Measurements from ENCODE around the gene PMVK.
"Not testable (repeated sequence)": the region's sequence is repeated elsewhere in the genome, so short reads cannot be mapped to it uniquely, and the experiment has no call there.

Gene PMVK

DNA sequence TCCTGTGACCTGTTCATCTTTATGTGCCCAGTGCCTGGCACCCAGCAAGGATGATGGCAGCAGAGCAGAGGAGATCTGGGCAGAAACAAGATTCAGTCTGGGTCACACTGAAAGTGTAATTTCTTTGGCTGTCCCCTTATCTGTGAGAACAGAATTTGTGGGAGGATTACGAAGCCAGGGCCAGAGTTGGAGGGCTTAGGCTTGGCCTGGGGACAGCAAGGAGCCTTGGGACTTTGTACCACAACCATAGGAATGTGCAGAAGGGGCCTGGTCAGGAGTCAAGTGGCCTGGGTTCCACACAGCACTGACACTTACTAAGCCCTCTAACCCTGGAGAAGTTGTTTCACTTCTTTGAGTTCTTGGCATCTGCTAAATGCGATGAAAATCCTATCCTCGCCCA, 12.8 kb downstream of the PMVK start:
- Histone ChIP-seq H3K27ac (ENCODE audit: low read depth in 2 of 2, low read length in 2 of 2) (no peak overlapping the region), H3K27me3 (ENCODE audit: control insufficient read depth in 2 of 2, insufficient read depth in 2 of 2, low read length in 2 of 2) (no peaks in the 10 kb centered on the region), H3K4me3 (ENCODE audit: low read length in 2 of 2) (no peak overlapping the region), H3K9me3 (ENCODE audit: control insufficient read depth in 2 of 2, low read length in 2 of 2) (no peaks in the 10 kb centered on the region), H3K9ac (ENCODE audit: low read depth in 1 of 2, low read length in 2 of 2) (no peak overlapping the region), H3K36me3 (ENCODE audit: control insufficient read depth in 2 of 2, insufficient read depth in 2 of 2, low read length in 2 of 2) (peaks cover 28 to 40% of the 10 kb centered on the region in 2 donors), H3K4me1 (ENCODE audit: control insufficient read depth in 2 of 2, insufficient read depth in 2 of 2, low read length in 2 of 2) (no peaks in the 10 kb centered on the region)

DNA sequence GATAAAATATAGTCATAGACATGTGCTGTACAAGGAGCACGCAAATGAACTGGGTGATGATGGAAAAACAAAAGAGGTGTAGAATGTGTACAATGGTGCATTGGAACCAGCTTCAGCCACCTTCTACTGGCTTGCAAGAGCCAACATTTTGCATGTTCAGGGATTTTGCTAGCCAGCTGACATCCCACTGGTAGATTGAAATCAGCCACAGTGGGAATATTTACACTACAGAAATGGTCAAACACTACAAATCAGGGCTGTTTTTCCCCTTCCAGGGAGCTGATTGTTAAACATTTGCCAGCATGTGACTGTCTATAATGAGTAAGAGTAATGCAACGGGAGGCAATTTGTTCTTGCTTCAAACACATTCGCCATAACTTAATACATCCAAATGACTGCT, 23.2 kb downstream of the PMVK start:
- H3K27me3 ChIP-seq (ENCODE audit: control insufficient read depth in 2 of 2, insufficient read depth in 2 of 2, low read length in 2 of 2) = no peaks in the 10 kb centered on the region
- no peaks in the 10 kb centered on the region for H3K4me1 ChIP-seq (ENCODE audit: control insufficient read depth in 2 of 2, insufficient read depth in 2 of 2, low read length in 2 of 2)
- H3K9me3 ChIP-seq (ENCODE audit: control insufficient read depth in 2 of 2, low read length in 2 of 2) = no peaks in the 10 kb centered on the region
- no peak overlapping the region for H3K27ac ChIP-seq (ENCODE audit: low read depth in 2 of 2, low read length in 2 of 2)
- no peak overlapping the region for H3K4me3 ChIP-seq (ENCODE audit: low read length in 2 of 2)
- H3K36me3 ChIP-seq (ENCODE audit: control insufficient read depth in 2 of 2, insufficient read depth in 2 of 2, low read length in 2 of 2) = no peaks in the 10 kb centered on the region
- H3K9ac ChIP-seq (ENCODE audit: low read depth in 1 of 2, low read length in 2 of 2) = no peak overlapping the region

DNA sequence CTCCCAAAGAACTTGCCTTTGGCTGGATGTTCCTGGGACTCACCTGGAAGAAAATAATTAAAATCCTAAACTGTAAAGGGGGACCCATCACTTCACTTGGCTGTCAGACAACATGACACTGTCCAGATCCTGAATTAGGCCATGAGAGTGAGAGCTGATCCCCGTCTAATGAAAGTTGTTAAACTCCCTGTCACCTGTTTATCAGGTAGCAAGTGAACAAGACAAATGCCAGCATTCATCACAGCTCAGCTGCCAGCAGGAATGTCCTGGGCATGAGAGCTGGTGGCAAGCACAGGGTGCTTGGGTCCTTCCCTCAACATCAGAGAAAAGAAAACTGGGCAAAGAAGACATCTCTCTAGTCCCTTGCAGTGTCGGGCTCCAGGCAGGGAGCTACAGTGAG, 23.8 kb downstream of the PMVK start:
- H3K4me1 ChIP-seq (ENCODE audit: control insufficient read depth in 2 of 2, insufficient read depth in 2 of 2, low read length in 2 of 2) = no peaks in the 10 kb centered on the region
- no peak overlapping the region for H3K4me3 ChIP-seq (ENCODE audit: low read length in 2 of 2)
- H3K27ac ChIP-seq (ENCODE audit: low read depth in 2 of 2, low read length in 2 of 2) = no peak overlapping the region
- no peaks in the 10 kb centered on the region for H3K36me3 ChIP-seq (ENCODE audit: control insufficient read depth in 2 of 2, insufficient read depth in 2 of 2, low read length in 2 of 2)
- H3K9me3 ChIP-seq (ENCODE audit: control insufficient read depth in 2 of 2, low read length in 2 of 2) = no peaks in the 10 kb centered on the region
- H3K9ac ChIP-seq (ENCODE audit: low read depth in 1 of 2, low read length in 2 of 2) = no peak overlapping the region
- no peaks in the 10 kb centered on the region for H3K27me3 ChIP-seq (ENCODE audit: control insufficient read depth in 2 of 2, insufficient read depth in 2 of 2, low read length in 2 of 2)

DNA sequence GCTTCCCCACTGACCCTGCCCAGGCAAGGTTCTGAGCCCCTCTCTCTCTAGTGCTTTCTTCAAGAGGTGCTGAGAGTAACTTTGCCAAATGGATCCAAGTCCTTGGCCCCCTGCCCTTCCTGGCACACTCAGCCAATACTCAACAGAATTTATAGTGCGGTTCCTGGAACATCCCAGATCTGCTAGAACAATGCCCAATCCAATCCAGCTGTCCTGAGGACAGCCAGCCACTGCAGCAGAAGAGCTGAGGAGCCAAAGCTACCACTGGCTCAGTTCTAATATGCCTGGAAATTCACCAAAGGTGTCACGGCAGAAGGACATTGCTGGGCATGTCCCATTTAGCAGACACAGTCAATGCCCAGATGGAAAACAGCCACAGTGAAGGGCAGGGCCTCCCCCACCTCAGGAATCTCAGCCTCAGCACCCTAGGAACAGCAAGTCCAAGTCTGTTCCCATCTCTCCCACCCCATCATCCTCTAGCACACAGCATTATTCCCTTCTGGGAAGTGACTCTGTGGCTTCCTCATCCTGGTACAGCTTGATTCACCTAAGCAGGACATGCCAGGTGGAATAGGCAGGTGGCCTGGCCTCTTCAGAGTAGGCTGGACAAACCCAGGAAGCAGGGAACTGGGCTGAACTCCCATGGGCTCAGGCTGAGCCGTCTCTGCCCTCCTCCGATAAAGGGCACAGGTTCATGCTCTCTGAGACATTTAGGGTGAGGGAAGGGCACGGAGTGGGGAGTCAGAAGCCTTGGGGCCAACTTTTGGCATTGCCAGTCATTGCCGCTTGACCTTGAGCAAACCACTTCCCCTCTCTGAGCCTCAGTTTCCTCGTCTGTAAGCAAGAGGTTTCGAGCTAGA, 24.6 kb downstream of the PMVK start:
- Histone ChIP-seq H3K27ac (ENCODE audit: low read depth in 2 of 2, low read length in 2 of 2) (no peak overlapping the region), H3K4me1 (ENCODE audit: control insufficient read depth in 2 of 2, insufficient read depth in 2 of 2, low read length in 2 of 2) (no peaks in the 10 kb centered on the region)

DNA sequence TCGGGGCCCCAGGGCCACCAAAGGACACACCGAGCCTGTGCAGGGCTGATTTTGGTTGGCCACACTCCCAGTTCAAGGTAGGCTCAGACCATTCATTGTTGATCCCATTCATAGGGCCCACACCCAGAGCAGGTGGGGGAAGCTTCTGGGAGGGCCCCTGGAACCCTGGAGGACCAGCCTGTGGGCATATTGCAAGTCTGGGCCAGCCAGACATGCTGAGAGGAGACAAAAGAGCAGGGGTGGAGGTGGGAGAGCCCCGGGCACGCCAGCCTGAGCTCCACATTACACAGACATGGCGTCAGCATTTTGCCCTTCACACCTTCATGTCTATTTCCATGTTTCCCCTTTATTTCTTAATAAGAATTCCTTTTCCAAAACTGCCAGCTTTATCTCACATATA, 25.7 kb downstream of the PMVK start:
- Histone ChIP-seq H3K27me3 (ENCODE audit: control insufficient read depth in 2 of 2, insufficient read depth in 2 of 2, low read length in 2 of 2) (no peaks in the 10 kb centered on the region), H3K4me1 (ENCODE audit: control insufficient read depth in 2 of 2, insufficient read depth in 2 of 2, low read length in 2 of 2) (no peaks in the 10 kb centered on the region), H3K9me3 (ENCODE audit: control insufficient read depth in 2 of 2, low read length in 2 of 2) (no peaks in the 10 kb centered on the region), H3K4me3 (ENCODE audit: low read length in 2 of 2) (no peak overlapping the region), H3K9ac (ENCODE audit: low read depth in 1 of 2, low read length in 2 of 2) (no peak overlapping the region), H3K36me3 (ENCODE audit: control insufficient read depth in 2 of 2, insufficient read depth in 2 of 2, low read length in 2 of 2) (no peaks in the 10 kb centered on the region), H3K27ac (ENCODE audit: low read depth in 2 of 2, low read length in 2 of 2) (no peak overlapping the region)

More for the DNA sequence above, 24.6 kb downstream of the PMVK start:
- Histone ChIP-seq H3K36me3 (ENCODE audit: control insufficient read depth in 2 of 2, insufficient read depth in 2 of 2, low read length in 2 of 2) (no peaks in the 10 kb centered on the region), H3K4me3 (ENCODE audit: low read length in 2 of 2) (no peak overlapping the region), H3K27me3 (ENCODE audit: control insufficient read depth in 2 of 2, insufficient read depth in 2 of 2, low read length in 2 of 2) (no peaks in the 10 kb centered on the region), H3K9me3 (ENCODE audit: control insufficient read depth in 2 of 2, low read length in 2 of 2) (no peaks in the 10 kb centered on the region), H3K9ac (ENCODE audit: low read depth in 1 of 2, low read length in 2 of 2) (no peak overlapping the region)

DNA sequence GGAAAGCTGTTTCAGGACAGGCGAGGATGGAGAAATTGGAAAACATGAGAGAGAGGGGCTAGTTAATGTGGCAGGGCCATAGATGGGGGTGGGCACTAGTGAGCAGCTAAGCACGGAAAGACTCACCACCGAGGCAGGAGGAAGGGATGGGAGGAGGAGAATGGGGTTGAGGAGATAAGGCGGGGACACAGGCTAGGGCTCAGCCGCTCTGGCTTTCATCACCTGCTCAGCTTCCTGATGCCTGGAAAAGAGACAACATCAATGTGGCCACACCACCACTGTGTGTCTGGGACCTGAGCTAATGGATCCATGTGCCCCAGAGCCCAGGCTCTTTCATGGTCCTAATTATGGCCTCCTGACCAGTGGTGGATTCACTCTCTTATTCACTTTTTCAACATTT, 27.6 kb downstream of the PMVK start:
- Histone ChIP-seq H3K36me3 (ENCODE audit: control insufficient read depth in 2 of 2, insufficient read depth in 2 of 2, low read length in 2 of 2) (no peaks in the 10 kb centered on the region), H3K4me3 (ENCODE audit: low read length in 2 of 2) (no peak overlapping the region), H3K27me3 (ENCODE audit: control insufficient read depth in 2 of 2, insufficient read depth in 2 of 2, low read length in 2 of 2) (no peaks in the 10 kb centered on the region), H3K27ac (ENCODE audit: low read depth in 2 of 2, low read length in 2 of 2) (no peak overlapping the region), H3K4me1 (ENCODE audit: control insufficient read depth in 2 of 2, insufficient read depth in 2 of 2, low read length in 2 of 2) (no peaks in the 10 kb centered on the region), H3K9ac (ENCODE audit: low read depth in 1 of 2, low read length in 2 of 2) (no peak overlapping the region), H3K9me3 (ENCODE audit: control insufficient read depth in 2 of 2, low read length in 2 of 2) (no peaks in the 10 kb centered on the region)

DNA sequence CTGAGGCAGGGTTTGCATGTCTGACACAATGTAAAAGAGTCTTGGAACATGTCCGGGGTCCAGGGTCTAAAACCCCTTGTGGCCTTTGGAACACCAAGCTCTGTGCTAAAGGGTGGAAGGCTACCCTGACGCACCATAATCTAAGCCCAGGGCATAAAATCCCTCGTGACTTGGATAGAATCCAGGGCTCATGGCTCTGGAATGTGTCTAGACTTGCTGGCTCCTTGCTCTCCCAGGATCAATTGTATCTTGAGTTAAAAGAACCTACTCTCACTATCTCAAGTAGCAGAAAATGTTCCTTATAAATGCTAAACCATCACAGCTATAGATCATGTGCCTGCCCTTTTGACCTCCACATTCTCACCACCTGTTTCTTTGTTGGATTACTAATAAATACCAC, 28.4 kb downstream of the PMVK start:
- H3K4me1 ChIP-seq (ENCODE audit: control insufficient read depth in 2 of 2, insufficient read depth in 2 of 2, low read length in 2 of 2); H3K9me3 ChIP-seq (ENCODE audit: control insufficient read depth in 2 of 2, low read length in 2 of 2); H3K9ac ChIP-seq (ENCODE audit: low read depth in 1 of 2, low read length in 2 of 2); H3K36me3 ChIP-seq (ENCODE audit: control insufficient read depth in 2 of 2, insufficient read depth in 2 of 2, low read length in 2 of 2); H3K4me3 ChIP-seq (ENCODE audit: low read length in 2 of 2); H3K27me3 ChIP-seq (ENCODE audit: control insufficient read depth in 2 of 2, insufficient read depth in 2 of 2, low read length in 2 of 2); H3K27ac ChIP-seq (ENCODE audit: low read depth in 2 of 2, low read length in 2 of 2): not testable (repeated sequence)

DNA sequence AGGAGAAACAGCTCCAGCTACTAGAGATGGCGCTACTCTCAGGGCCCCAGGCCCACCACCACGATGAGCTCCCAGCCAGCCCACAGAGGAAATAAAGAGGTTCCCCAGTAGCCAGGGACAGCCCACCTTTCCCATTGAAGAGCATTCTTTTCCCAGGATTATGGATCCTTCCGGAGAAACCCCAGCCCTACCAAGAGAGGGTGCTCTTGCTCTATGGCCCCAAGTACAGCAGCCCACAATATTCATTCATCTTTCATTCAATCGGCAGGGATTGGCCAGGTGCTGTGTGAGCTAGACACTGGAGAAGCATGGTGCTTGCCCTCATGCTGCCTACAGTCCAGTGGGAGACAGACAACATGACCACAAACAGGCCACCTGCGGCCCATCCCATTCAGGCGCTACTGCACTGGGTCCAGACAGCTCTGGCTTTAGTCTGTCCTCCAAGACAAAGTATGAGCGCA, 29.9 kb downstream of the PMVK start:
- Histone ChIP-seq H3K27me3 (ENCODE audit: control insufficient read depth in 2 of 2, insufficient read depth in 2 of 2, low read length in 2 of 2) (no peaks in the 10 kb centered on the region), H3K9me3 (ENCODE audit: control insufficient read depth in 2 of 2, low read length in 2 of 2) (no peaks in the 10 kb centered on the region), H3K9ac (ENCODE audit: low read depth in 1 of 2, low read length in 2 of 2) (no peak overlapping the region), H3K4me1 (ENCODE audit: control insufficient read depth in 2 of 2, insufficient read depth in 2 of 2, low read length in 2 of 2) (no peaks in the 10 kb centered on the region), H3K36me3 (ENCODE audit: control insufficient read depth in 2 of 2, insufficient read depth in 2 of 2, low read length in 2 of 2) (no peaks in the 10 kb centered on the region), H3K4me3 (ENCODE audit: low read length in 2 of 2) (no peak overlapping the region), H3K27ac (ENCODE audit: low read depth in 2 of 2, low read length in 2 of 2) (no peak overlapping the region)

DNA sequence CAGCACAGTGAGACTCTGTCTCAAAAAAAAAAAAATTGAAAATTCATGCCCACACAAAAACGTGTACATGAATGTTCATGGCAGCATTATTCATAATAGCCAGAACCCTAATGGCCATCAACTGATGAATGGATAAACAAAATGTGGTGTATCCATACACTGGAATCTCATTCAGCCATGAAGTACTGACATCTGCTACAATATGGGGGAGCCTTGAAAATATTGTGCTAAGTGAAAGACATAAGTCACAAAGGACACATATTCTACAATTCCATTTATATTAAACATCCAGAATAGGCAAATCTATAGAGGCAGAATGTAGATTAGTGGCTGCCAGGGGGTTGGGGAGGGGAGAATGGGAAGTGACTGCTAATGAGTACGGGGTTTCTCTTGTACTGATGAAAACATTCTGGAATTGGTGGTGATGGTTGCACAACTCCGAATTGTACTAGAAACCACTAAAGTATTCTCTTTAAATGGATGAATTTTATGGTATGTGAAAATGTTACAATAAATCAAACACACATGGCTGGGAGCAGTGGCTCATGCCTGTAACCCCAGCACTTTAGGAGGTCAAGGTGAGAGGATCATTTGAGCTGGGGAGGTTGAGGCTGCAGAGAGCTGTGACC, 33.5 kb downstream of the PMVK start:
- H3K27ac ChIP-seq (ENCODE audit: low read depth in 2 of 2, low read length in 2 of 2) = no peak overlapping the region
- no peaks in the 10 kb centered on the region for H3K4me1 ChIP-seq (ENCODE audit: control insufficient read depth in 2 of 2, insufficient read depth in 2 of 2, low read length in 2 of 2)
- H3K9ac ChIP-seq (ENCODE audit: low read depth in 1 of 2, low read length in 2 of 2) = no peak overlapping the region
- no peaks in the 10 kb centered on the region for H3K9me3 ChIP-seq (ENCODE audit: control insufficient read depth in 2 of 2, low read length in 2 of 2)
- H3K4me3 ChIP-seq (ENCODE audit: low read length in 2 of 2) = no peak overlapping the region
- no peaks in the 10 kb centered on the region for H3K36me3 ChIP-seq (ENCODE audit: control insufficient read depth in 2 of 2, insufficient read depth in 2 of 2, low read length in 2 of 2)
- H3K27me3 ChIP-seq (ENCODE audit: control insufficient read depth in 2 of 2, insufficient read depth in 2 of 2, low read length in 2 of 2) = no peaks in the 10 kb centered on the region

DNA sequence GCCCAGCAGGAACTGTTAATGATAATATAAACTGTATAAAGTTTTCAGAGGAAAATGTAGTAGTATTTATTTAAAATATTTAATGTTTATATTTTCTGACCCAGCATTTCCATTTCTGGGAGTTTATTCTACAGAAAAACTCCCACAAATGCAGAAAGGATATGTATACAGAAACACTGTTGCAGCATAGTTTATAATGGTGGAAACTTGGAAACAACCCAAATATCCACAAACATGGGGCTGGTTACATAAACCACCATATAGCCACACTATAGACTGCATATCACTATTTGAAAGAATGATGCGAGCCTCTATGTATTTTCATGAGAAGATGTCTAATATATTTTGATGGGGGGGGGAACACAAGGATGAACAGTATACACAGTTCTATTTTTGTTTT, 34.9 kb downstream of the PMVK start:
- no peaks in the 10 kb centered on the region for H3K9me3 ChIP-seq (ENCODE audit: control insufficient read depth in 2 of 2, low read length in 2 of 2)
- H3K27me3 ChIP-seq (ENCODE audit: control insufficient read depth in 2 of 2, insufficient read depth in 2 of 2, low read length in 2 of 2) = no peaks in the 10 kb centered on the region
- H3K36me3 ChIP-seq (ENCODE audit: control insufficient read depth in 2 of 2, insufficient read depth in 2 of 2, low read length in 2 of 2) = no peaks in the 10 kb centered on the region
- no peaks in the 10 kb centered on the region for H3K4me1 ChIP-seq (ENCODE audit: control insufficient read depth in 2 of 2, insufficient read depth in 2 of 2, low read length in 2 of 2)
- H3K27ac ChIP-seq (ENCODE audit: low read depth in 2 of 2, low read length in 2 of 2) = no peak overlapping the region
- H3K9ac ChIP-seq (ENCODE audit: low read depth in 1 of 2, low read length in 2 of 2) = no peak overlapping the region
- no peak overlapping the region for H3K4me3 ChIP-seq (ENCODE audit: low read length in 2 of 2)
